ENCODE results near the gene KRT74.

KRT74 gene

GRCh38 chr12:52519387-52519703, 54.3 kb downstream of the KRT74 start:
- no peak for DNase-seq

GRCh38 chr12:52518574-52519386, 54.9 kb downstream of the KRT74 start:
- DNase-seq: no peak

- DNase-seq: no peak
Observed at GRCh38 chr12:52517888-52518287, 55.8 kb downstream of the KRT74 start.

GRCh38 chr12:52517005-52517835, 56.4 kb downstream of the KRT74 start:
- no peak for DNase-seq

GRCh38 chr12:52515927-52516831, 57.5 kb downstream of the KRT74 start:
- no peak for DNase-seq

Data from activated CD8-positive, alpha-beta memory T cell treated with anti-CD3 and anti-CD28 coated beads, Interleukin-2, amount 50 U/mL, for 48 hours (primary cell).